Activated effector memory CD4-positive, alpha-beta T cell treated with Interleukin-2 at 50 U/mL for 16 hours (primary cell): ENCODE results near the gene CAPNS1.

Experiments used
- DNase-seq: peaks from one replicate; pipeline ENCODE4 v3.0.0-alpha.2; 2020

CAPNS1 gene

GRCh38 chr19:36139473-36140303 is at the start of gene CAPNS1:
Gene CAPNS1, plus strand, starts transcription at chr19:36140066. Its CDS starts 946 bp downstream, at chr19:36141012.
- peak; percentile 85 for DNase-seq

DNA sequence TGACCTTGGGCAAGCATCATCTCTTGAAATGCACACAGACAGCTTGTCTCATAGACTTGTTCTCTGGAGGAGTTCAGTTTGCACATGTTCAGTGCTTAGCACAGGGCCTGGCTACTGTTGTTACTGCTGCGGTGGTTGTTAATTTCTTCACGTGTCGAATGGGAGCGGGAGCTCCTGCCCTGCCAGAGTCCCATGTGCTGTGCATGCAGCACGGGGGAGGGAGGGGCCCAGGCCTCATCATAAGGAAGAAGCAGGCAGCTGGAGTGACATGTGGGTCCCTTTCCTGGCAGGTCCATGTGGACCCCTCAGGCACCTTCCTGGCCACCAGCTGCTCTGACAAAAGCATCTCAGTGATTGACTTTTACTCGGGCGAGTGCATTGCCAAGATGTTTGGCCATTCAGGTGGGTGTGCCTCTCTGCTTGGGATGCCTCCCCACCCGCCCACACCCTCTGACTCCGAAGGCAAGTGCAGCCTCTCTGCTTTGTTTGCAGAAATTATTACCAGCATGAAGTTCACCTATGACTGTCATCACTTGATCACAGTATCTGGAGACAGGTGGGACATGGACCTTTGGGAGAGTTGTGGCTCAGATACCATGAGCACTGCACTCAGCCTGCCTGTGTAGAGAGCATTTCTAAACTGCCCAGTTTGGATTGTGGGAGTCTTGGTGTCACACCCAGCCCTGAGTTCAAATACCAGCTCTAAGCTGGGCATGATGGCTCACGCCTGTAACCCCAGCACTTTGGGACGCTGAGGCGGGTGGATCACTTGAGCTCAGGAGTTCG is 48.8 kb upstream of the CAPNS1 start:
- DNase-seq: no peak

DNA sequence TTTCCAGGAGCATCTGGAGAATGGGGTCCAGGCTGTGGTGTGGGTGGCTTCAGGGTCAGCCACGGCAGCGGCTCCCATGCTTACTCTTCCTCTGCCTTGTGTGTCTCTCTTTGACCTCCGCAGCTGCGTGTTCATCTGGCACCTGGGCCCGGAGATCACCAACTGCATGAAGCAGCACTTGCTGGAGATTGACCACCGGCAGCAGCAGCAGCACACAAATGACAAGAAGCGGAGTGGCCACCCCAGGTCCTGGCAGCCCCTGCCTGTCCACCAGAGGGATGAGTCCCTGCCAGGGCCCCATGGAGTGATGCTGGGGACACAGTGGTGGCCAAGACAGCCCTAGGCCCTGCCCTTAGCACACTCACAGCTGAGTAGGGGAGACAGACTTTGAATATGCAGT is 47.3 kb upstream of the CAPNS1 start:
- DNase-seq: no peak

- DNase-seq: no peak
These were observed 46.7 kb upstream of the CAPNS1 start for GRCh38 chr19:36093146-36093662.

DNA sequence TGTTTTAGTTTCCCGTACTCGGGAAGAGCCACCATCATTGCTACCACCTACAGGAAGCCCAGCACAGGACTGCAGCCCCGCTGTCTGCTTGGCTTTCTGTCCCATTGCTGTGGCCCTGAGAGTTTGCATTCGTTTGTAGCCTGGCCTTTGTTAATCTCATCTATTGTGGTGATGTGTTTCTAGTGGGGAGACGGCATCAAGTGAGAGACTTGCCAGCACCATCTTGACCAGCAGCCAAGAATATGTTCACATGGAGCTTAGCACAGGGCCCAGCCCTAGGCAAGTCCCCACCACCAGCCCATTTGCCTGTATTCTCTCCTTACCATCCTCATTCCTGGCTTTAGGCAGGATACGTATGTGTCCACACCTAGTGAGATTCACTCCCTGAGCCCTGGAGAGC is 46.2 kb upstream of the CAPNS1 start:
- no peak for DNase-seq

GRCh38 chr19:36097036-36097435 is 42.8 kb upstream of the CAPNS1 start:
- DNase-seq: no peak

- no peak for DNase-seq
These were observed 40.6 kb upstream of the CAPNS1 start for GRCh38 chr19:36099166-36099785.

- no peak for DNase-seq
These were observed 39.4 kb upstream of the CAPNS1 start for GRCh38 chr19:36100476-36100875.

GRCh38 chr19:36101550-36102327 is 38.1 kb upstream of the CAPNS1 start:
- DNase-seq: no peak

DNA sequence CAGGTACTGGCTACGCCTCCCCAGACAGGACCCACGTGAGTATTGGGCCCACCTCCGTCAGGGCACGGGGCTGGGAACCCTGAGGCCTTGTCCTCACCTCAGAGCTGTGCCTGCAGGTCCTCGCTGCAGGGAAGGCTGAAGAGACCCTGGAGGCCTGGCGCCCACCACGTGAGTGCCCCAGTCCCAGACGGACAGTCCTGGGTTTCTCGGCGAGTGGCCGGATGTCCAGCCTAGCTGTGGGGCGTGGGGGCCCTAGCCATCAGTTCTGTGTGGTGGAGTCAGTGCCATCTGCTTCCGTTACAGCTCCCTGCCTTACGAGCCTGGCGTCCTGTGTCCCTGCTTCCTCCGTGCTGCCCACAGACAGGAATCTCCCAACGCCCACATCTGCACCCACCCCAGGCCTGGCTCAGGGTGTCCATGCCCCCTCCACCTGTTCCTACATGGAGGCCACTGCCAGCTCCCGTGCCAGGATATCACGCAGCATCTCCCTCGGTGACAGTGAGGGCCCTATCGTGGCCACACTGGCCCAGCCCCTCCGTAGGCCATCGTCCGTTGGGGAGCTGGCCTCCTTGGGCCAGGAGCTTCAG is 36.7 kb upstream of the CAPNS1 start:
- DNase-seq: no peak

DNA sequence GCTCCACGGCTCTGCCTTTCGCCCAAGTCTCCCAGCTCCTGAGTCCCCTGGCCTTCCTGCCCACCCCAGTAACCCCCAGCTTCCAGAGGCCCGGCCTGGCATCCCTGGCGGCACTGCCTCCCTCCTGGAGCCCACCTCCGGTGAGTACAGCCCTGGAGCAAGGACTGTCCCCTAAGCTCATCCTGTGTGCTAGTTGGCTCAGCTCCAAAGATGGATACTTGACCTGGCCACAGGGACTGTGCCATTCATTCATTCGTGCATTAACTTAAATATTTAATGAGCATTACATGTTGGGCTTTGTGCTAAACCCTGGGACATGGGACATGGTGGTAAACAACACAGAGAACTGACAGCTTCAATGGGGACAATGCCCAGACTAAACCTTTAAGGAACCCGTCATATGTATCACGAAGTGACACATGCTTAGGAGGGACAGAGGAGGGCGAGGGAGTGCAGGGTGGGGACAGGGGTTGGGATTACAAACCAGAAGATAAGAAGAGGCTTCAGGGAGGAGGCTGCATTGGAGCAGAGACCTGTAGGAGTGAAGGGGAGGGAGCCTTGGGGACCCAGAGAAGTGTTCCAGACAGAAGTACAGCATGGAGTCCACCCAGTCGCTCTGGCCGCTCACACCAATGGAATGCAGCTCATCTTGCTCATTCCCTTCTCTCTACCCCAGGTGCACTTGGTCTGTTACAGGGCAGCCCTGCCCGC is 35.9 kb upstream of the CAPNS1 start:
- DNase-seq: no peak

DNA sequence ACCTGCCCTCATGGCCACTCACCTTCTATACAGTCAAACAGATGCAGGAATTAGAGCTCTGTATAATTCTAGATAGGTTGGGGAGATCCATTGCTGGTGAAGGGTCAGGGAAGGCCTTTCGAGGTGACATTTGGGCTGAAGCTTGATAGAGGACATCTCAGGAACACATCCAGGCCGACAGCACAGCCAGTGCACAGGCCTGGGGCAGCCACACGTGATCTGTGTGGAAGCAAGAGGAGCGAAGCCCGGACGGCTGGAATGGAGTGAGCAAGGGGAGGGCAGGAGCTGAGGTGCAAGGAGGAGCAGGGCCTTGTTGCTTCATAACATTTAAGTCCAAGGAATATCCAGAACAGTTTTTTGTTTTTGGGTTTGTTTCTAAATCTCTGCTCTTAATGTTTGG is 33.4 kb upstream of the CAPNS1 start:
- DNase-seq: no peak

DNA sequence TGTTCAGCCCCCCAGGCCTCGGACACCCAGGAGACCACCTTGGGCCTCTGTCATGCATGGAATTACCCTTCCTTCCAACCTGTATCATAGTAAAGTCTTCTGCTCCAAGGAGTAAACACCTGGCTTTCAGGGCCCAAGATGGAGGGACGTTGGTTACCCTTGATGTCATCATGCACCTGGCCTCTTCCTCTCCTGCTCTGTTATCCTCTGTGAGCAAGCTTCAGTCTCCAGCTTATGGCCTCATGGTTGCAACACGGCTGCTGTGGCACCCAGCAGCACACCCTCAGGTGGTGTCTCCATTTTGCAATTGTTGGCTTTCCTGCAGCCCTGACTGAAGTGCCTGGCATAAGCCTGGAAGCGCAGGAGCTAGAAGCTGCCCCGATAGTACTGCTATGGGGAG is 32.9 kb upstream of the CAPNS1 start:
- no peak for DNase-seq

DNA sequence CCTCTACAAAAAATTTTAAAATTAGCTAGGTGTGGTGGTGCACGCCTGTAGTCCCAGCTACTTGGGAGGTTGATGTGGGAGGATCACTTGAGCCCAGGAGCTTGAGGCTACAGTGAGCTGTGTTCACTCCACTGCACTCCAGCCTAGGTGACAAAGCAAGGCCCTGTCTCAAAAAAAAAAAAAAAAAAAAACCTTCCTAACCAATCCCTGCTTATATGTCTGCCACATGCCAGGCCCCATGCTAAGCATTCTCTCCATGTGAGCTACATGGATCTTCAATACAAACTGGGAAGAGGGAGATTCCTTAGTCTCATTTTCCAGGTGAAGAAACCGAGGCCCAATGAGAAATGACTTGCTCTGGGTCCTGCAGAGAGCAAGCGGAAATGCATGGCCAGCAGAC is 31.2 kb upstream of the CAPNS1 start:
- DNase-seq: no peak

GRCh38 chr19:36110487-36111199 is 29.2 kb upstream of the CAPNS1 start, which contains the start of gene OVOL3:
Gene OVOL3, plus strand, starts transcription at chr19:36111143. Its CDS starts 60 bp downstream, at chr19:36111203.
- DNase-seq: no peak

DNA sequence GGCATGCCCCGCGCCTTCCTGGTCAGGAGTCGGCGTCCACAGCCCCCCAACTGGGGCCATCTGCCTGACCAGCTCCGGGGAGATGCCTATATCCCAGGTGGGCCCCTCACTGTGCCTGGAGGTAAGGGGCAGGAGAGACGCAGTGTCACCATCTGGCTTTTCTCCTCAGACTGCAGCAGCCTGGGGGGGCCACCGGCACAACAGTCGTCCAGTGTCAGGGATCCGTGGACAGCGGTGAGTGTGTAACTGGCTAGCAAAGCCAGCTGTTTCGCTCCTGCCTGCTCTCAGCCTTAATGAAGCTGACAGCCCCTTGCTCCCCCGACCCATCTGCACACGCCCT is 28.7 kb upstream of the CAPNS1 start:
- no peak for DNase-seq

GRCh38 chr19:36112678-36113077 is 27.2 kb upstream of the CAPNS1 start:
- no peak for DNase-seq

- no peak for DNase-seq
These were observed 26.4 kb upstream of the CAPNS1 start for GRCh38 chr19:36113425-36113824.

- DNase-seq: no peak
These were observed 25.8 kb upstream of the CAPNS1 start for GRCh38 chr19:36113894-36114720.
